OCI-LY7 (cell line): ENCODE results near the gene CRHR1.
A peak's percentile ranks its signal among the peaks of the same experiment; 100 is the strongest.

Source experiments
- CTCF ChIP-seq: fragments of 200-600 bp; sonication (generic); conservative IDR thresholded peaks from 2 replicates; pipeline ENCODE4 v1.5.1; 2014; ENCODE audit warnings: mild to moderate bottlenecking, antibody characterized with exemption, low read length, moderate library complexity, mixed read lengths
- EZH2phosphoT487 ChIP-seq: fragments of 200-600 bp; sonication (generic); IDR thresholded peaks from 2 replicates; pipeline ENCODE4 v1.6.1; 2018; ENCODE audit warnings: low read depth, borderline replicate concordance, mild to moderate bottlenecking, mixed run types, antibody characterized with exemption, low read length, moderate library complexity, mixed read lengths

DNA sequence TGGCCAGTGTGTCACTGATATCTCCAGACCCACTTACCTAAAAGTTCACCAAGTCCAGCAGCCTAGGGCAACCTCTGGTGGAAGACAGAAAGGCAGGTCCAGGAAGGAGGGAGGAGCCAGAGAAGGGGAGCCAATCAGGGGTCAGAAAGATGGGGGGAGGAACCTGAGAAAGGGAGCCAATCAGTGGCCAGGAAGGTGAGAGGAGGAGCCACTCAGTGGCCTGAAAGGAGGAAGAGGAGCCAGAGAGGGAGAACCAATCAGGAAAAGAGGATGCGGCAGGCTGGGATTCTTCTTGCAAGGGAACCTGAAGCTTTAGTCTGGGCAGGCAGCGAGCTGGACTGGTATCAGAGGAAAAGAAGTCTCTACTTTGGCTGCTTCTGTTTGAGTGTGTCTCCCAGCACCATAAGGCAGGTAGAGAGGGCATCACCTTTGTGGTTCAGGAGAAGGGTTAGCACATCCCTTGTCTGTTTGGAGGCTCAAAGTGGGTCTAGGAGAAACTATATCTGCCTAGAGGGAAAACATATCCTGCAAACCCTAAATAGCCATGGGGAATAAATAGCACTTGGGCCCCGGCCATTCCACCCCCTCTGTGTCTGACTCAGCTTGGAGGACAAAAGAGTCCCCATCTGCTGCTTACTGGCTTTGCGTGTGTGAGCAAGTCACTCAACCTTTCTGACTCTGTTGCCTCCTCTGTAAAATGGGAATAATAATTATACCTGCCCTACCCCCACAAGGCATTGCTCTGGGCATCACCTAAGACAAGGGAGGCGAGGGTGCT, 43.4 kb upstream of the CRHR1 start:
- TF ChIP-seq CTCF: 0 out of 2 replicates have a peak, but pooled peaks have one; percentile 4
- no peak for TF ChIP-seq EZH2phosphoT487
